Stimulated activated CD4-positive, alpha-beta T cell treated with anti-CD3 and anti-CD28 coated beads, Interleukin-4, amount 100 ng/mL, for 4 hours (primary cell): ENCODE results near the gene RFX7.
A peak's percentile ranks its signal among the peaks of the same experiment; 100 is the strongest.

Experiments used
- DNase-seq, 2 experiments: peaks; one replicate each; pipeline ENCODE4 v3.0.0-alpha.2; 2020

Gene RFX7

DNA sequence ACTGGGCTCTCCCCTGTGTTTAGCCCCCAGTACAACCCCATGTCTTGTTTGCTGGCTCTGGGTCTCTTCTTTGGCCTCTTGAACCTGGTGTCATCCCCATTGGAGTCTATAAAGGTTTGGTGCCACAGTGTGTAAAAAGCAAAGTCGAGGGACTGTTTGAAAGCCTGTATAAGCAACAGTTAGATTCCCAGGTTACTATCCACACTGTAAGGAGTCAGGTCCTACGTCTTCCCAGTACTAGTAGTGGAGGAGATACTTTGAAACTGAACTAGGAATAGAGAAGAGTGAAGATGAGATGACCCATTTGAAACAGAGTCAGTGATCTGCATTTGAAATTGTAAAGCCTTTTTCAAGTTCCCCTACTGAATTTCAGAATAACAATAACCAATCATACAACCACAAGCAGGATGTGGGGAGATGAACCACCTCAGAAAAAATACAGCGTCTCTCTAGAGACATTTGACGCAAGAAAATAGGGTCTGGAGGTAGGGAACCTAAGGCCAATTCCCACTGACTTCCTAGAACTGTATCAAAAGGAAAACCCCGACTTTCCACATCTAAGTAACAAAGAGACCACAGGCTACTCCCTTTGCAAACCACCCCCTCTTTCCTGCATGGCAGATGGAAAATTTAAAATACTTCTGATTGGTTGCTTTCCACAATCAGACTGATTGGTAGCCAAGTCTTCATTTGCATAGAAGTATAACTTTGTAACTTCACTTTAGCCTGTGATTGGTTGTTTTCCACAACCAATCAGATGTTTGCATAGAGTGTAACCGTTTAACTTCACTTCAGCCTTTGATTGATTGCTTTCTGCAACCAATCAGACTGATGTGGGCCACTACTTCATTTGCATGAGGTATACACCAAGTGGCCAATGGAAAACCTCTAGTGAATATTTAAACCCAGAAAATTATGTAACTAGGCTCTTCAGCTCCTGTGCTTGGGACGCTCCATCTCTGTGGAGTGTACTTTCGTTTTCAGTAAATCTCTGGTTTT, 200.4 kb downstream of the RFX7 start:
- peak in 1 of 2 experiments; percentile 20 for DNase-seq

GRCh38 chr15:56042498-56042897, 201.2 kb downstream of the RFX7 start:
- DNase-seq = no peak

DNA sequence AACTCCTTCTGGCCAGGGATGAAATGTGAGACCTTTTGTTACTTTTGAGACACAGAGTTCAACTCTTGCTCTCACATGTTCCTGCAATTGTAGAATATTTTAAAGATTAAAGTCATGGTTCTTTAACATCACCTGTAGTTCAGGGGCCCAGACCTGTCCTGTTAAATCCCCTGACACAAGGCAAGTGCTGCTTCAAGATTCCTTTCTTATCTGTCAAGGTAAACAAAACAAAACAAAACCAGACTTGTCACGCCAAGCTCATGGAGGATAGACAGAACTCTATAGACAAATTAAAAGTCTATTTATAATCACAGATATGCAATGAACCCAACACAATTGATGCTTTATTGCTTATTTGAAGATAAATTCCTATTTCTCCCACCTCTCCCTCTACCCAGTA, 201.6 kb downstream of the RFX7 start:
- DNase-seq = no peak

DNA sequence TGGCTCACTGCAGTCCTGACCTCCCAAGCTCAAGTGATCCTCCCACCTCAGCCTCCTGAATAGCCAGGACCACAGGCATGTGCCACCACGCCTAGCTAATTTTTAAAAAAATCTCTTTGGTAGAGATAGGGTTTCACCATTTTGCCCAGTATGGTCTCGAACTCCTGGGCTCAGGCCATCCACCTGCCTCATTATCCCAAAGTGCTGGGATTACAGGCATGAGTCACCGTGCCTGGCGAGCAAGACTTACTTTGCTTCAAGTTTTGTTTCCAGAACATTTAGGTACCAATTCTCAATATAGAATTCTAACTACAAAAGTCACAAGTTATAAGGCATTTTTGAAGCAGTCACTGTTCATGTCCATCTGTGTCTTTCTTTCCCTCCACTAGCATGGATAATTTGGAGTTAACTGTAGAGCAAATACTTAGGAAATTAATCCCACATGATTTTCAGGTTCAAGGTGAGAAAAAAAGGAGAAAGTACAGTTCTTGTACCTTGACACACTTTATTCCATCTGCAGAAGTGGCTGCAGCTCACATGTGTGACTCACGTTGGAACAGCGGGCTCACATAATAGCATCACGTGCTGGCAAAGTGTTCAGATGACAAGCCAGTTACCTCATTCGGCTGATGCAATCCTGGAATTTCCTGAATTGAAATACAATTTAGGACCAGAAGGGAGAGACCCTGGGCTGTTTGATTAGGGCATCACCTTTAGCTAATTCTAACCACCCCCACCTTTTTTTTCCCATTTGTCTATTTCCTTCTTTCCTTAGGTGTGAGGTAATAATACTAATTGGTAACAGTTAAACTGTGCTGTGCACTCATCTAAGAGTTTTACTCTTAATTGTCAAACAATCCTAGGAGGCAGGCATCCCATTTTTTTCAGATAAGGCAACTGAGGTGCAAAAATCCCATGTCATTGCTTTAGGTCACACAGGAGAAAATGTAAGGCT, 203.3 kb downstream of the RFX7 start:
- peak in 1 of 2 experiments; percentile 8 for DNase-seq

GRCh38 chr15:56038707-56039106, 205.0 kb downstream of the RFX7 start:
- no peak for DNase-seq

DNA sequence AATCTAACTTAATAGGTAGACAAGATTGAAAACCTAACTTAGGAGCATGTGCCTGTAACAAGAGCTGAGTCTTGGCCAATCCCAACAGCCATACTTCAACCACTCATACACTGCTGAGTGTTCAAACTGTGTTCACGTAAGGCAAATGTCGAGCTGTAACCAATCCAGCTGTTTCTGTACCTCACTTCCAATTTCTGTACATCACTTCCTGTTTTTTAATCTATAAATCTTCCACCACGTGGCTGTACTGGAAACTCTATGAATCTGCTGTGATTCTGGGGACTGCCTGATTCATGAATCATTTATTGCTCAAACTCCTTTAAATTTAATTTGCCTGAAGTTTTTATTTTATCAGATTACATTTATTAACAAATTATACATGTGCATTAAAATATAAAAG, 205.7 kb downstream of the RFX7 start:
- DNase-seq = no peak
